HTERT RPE-1 (cell line): ENCODE measurements around the gene LRRC61.

Source experiments
- in situ Hi-C: fragments of 300-500 bp; cut with MboI; formaldehyde crosslinking; loops from 4 replicates; pipeline ENCODE4 v1.14.3; 2020; ENCODE audit warnings: low sequenced_read_pairs

The LRRC61 gene

DNA sequence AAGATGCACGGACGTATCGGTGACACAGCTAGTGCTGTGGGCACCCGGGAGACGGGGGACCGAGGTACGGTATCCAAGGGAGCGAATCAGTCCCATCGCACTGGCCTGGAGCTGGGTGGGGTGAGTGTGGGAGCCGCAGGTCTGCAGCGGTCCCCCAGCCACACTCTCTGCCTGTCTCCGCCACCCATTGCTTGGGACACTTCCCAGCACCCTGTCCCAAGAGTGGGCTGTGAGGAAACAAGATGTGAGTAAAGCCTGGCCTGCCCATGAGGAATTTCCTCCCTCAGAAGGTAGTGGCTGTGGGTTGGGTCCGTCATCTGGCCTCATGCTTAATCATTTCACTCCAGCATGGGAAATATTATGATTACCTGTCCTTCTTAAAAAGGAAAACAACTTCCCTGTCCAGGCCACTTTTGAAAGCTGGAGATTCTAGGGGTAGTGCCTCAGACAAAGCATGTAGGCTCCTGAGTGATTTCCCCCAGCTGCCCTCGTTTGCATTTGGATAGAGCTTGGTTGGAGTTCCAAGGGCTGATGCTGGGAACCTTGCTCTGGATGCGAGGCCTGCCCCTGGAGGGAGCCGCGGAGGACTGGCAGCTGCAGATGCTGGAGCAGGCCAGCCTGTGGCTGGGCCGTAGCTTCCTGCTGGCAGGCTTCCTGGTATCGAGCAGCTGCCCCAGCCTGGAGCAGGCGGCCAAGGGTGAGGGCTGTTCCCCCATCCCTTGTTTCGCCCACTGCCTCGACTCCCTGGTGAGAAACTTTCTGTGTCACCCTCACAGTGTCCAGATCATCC is 6.4 kb downstream of the LRRC61 start:
- in situ Hi-C loops = no loop called here

DNA sequence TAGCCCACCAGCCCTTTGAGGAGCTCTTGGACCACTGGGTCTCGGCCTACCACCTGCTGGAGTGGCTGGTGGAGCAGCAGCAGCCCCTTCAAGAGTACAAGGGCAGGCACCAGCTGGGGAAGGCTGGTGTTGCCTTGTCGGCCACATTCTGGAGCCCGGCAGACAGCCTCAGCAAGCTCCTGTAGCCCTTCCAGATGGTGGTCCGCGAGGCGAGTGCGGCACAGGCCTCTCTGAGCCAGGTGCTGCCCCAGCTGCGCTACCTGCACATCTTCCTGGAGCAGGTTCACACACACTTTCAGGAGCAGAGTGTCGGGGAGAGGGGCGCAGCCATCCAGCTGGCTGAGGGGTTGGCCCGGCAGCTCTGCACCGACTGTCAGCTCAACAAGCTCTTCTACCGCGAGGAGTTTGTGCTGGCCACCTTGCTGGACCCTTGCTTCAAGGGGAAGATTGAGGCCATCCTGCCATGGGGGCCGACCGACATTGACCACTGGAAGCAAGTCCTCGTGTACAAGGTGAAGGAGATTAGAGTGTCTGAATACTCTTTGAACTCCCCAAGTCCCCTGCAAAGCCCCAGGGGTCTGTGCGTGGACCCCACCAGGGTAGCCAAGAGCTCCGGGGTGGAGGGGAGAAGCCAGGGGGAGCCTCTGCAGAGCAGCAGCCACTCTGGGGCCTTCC is 7.2 kb downstream of the LRRC61 start:
- in situ Hi-C loops = no loop called here

DNA sequence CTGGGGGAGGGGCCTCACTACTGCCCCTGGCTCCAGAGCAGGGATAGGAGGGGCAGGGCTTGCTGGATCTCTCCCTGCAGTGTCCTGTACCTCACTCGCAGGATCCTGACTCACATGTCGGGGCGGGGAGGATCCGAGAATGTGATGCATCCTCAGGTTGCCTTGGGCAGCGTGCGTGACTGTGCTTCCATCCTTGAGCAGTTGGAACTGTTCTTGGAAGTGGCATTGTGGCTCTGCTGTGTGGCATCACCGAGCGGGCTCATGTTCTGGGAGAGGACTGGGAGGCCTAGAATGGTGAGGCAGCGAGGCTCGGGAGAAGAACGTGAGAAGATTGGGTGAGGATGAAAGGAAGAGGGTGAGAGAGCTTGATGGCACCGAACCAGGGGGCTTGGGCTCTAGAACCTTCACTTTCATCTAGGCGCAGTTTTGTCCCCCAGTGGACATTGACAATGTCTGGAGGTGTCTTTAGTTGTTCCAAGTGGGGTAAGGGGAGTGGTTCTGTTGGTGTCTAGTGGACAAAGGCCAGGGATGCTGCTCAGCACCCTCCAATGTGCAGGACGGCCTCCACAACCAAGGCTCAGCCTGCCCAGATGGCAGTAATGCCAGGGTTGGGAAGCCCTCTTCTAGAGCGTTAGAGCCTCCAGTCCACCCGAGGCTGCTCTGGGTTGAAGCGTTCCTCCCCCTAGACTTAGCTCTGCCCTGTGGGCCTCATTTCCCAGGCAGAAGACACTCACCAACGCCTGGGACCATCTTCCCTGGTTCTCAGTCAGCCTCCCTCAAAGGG is 9.9 kb downstream of the LRRC61 start:
- in situ Hi-C loops = no loop called here

DNA sequence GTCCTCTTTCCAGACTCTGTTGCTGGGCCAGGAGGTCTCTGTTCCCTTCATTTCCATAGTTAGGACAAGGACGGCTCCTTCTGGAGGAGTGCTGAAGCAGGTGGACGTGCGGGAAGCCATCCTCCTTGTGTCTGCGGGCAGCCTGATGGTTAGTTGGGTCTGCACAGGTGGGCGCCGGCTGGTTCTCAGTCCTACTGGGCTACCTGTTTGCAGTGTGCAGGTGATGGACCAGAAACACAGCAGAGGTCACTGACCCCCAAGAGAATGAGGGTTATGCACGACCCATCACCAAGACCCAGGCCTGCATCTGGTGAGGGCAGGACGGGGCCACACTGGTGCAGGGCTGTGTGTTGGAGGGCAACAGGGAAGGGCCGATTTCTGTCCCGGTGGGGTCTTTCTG is 10.5 kb downstream of the LRRC61 start:
- in situ Hi-C loops = no loop called here

DNA sequence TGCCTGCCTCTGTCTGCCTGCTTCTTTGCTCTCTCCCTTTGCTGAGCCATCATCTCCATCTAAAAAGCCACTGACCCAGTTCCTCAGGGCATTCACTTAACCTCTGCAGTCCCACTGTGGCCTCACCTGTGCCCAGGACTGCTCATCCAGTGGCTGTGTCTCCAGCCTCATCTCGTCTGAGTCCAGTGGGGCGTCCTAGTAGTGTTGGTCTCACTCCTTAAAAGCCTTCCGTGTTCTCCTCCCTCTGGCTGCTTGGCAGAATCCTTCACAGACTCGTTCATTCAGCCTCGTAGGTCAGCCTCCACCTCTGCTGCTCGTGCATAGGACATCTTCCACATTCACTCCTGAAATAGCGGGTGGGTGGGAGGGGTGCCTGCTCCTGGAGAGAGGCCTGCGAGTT is 11.0 kb downstream of the LRRC61 start:
- in situ Hi-C loops = no loop called here

DNA sequence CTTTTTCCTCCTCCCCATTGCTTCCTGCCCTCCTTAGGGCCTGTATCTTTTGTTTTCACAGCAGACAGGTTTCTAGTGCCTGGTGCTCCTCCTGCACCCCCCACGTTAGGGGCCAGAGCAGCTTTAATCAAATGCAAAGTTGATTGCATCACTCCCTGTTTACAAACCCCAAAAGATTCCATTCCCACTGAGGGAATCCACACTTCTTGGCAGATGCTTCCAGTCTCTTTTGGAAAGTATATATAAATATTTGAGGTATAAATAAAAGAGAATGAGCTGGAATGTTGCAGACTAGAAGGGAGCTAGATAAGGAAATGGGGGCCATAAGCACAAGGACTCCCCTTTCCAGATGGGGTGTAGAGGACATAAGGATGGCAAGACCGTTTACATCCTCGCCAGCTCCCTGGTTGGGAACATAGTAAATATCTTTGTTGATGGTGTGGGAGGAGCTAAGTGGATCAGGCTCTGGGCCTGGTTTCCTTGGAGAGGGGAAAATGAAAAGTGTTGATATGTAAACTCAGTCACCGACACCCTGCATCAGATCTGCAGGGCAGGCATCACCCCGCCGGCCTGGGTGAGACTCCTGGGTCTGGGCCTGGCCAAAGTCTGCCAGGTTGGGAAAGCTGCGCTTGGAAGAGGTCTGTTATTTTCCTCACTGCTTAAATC is 12.1 kb downstream of the LRRC61 start:
- in situ Hi-C loops = no loop called here

DNA sequence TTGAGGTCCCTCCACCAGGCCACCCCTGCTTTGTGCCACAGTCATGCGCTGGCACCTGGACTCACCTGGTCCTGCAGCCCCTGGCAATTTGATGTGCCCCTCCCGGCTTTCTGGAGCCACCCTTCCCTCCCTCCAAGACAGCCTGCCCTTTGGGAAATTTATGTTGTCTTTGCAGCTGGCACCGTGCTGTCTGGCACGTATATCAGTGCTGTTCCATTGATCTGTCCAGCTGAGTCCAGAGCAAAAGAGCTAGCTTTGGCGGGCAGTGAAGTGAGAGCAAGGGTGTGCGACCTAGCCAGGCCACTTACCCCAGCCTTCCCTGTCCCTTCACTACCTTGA is 12.6 kb downstream of the LRRC61 start:
- in situ Hi-C loops = no loop called here

DNA sequence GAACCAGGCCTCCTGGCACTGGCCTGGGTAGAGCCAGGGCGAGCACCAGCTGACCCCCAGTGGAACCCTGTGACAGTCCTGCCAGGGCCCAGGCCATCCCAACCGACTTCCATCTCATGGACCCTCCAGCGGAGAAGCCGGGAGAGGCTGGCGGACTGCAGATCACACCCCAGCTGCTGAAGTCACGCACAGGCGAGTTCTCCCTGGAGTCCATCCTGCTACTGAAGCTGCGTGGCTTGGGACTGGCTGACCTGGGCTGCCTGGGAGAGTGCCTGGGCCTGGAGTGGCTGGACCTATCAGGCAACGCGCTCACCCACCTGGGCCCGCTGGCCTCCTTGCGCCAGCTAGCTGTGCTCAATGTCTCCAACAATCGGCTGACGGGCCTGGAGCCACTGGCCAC is 13.6 kb downstream of the LRRC61 start:
- in situ Hi-C loops = no loop called here

DNA sequence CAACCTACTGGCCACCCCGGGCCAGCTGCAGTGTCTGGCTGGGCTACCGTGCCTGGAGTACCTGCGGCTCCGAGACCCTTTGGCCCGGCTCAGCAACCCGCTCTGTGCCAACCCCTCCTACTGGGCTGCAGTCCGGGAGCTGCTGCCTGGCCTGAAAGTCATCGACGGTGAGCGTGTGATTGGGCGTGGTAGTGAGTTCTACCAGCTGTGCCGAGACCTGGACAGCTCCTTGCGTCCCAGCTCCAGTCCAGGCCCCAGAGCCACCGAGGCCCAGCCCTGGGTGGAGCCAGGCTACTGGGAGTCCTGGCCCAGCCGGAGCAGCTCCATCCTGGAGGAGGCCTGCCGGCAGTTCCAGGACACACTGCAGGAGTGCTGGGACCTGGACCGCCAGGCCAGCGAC is 14.0 kb downstream of the LRRC61 start:
- in situ Hi-C loops = no loop called here

DNA sequence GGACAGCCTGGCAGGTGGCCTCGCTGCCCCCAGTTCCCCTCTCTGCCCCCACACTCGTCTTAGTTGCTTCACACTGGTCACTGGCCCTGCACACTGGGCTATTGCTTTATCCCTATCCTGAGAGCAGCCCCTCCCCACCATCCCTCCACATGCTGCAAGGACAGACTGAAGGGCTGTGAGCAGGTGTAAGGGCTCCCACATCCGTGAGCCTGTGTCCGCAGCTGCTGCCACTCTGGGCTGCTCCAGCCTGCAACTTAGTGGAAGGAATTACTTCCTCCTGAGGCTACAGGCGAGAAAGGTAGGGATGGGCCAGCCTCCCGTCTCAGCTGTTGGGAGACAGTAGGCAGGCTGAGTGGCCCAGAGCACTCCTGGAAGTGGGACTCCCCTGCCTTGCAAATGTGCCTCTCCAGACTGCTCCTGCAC is 14.5 kb downstream of the LRRC61 start:
- in situ Hi-C loops = no loop called here

DNA sequence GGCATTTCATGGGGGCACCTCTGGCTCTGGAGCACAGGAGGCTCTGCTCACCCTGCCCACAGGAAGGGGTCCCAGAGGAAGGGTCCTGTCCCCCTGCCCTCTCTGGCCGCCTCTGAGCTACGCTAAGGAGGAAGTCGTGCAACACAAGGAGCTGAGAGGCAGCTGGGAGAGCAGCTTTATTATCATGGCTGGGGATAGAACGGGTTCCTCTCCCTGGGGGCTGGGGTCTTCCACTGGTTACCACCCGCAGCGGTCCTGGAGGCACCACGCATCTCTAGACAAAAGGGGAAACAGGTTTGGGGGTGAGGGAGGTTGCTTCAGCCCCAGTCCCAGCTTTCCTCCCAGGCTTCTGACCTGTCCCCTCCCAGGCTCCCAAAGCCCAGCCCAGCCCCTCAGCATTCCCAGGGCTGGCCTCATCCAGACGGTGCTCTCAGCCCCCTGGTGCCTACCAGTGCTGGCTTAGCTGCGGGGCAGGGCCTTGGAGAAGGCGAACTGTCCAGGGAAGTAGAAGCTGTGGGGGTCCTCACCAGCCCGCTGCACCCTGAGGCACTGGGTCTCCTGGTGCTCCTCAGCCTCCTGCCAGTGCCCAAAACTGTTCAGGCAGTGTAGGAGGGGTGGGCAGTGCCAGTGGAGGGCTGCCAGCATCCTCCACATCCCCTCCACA is 15.1 kb downstream of the LRRC61 start:
- in situ Hi-C loops = no loop called here

DNA sequence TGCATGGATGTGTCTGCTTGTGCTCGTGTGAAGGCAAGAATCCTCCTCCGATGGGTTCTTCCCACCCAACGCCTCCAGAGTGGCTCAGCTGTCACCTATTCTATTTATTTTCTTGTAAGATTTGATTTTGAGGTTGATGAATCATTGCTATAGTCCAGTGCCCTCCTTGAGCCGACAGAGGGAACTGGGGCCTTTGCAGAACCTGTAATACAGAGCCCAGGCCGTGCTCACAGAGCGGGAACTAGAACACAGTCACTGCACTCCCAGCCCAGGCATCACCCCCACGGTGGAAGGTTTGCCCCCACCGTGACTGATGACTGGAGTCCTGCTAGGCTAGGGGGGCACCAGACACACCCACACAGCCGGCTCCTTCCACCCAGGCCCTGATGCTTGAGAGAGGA is 16.3 kb downstream of the LRRC61 start:
- in situ Hi-C loops = no loop called here

DNA sequence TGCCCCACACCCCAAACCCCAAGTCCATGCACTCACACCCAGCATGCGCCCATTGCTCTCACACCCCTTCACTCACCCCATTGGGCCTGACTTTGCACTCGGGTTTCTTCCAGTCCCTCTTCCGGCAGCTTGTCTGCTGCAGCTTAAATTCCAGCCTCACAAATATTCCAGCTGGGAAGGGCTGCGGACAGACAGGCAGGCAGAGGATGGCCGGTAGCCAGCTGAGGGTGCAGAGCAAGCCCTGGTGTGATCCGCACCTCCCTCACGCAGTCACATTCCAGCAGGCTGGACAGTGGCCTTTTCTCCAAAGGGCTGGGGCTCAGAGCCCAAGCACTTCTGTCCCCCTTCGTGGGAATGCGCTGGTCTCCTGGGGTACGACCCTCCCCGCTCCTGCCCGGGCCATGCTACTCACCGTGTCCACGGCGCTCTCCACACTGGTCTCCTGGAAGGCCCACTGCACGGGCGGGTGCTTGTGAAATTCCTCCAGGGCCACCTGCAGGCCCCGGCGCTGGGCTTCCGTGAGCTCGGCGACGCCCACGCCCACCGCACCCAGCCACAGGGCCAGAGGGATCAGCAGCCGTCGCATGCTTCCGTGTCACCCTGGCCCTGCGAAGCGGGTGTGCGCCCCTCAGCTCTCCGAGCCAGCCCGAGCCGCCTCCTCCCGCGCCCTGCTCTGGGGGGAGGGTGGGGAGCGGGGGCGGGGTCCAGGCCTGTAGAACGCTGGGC is 17.0 kb downstream of the LRRC61 start:
- in situ Hi-C loops = no loop called here

DNA sequence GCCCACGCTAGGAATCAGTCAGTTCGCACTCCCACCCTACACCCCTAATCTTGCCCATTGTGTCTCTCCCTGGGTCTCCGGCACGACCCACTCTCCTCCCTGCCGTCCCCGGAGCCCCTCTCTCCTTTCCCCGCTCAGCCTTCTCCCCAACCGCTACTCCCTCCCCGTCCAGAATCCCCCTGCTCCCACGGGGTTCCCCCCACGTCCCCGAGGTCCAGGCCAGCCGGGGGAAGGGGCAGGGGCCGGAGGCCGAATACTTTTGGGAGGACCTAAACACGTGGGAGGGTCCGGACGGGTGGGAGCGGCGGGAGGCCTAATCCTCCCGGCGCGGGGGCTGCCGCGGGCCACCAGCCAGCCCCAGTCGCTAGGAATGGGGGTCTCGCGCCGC is 17.7 kb downstream of the LRRC61 start:
- in situ Hi-C loops = no loop called here

DNA sequence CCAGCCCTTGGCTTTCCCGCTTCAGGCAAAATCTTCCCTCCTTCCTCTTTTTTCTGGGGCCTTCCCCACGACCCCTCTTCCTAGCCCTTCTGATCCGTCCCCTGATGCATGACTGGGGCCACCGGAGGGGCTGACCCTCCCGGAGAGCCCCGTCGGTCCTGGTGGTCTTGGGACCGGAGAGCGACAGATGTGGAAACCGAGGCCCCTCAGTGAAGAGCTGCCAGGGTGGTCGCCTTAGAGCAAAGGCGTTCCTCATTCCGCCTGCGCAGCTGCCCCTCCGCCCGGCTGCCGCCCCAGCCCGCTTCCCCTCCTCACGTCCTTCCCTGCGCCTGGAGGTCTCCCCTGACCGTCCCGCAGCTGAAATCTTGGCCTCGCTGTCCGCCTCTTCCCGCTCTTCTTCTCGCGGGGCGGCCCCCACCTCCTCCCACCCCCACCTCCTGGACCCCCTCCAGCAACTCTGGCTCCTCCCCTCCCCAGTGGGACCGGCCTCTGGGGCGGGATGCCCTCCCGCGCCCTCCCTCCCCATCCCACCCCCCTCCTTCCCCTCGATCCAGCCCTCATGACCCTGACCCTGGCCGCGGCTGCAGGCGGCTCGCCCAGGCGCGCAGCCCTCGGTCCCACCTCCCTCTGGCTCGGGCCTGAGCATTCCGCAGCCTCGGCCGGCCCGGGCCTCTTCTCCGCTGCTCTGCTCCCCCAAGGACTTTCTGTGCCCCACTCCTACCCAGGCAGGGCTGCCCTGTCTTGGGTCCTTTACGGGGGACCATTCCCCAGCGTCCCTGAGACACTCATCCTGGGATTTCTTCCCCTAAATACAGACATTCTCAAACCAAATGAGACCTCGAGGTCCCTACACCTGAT is 18.3 kb downstream of the LRRC61 start, which contains the start of gene RARRES2:
Gene RARRES2 (minus strand): TSS at position 367 of the 858 bp plus-strand sequence. CDS start 1,020 bp downstream, outside the sequence.
- in situ Hi-C loops = no loop called here

DNA sequence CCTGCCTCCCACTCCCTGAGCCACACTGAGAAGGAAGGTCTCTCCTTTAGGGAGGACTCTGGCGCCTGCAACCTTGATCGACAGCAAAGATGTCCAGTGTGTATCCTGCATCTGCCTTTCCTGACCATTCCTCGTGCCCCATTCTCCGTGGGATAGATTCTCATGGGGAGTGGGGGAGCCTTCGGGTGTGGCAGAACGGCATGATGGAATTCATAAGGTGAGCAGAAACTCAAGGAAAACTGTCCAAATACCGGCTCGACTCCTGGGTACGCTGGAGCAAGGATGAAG is 18.9 kb downstream of the LRRC61 start:
- in situ Hi-C loops = no loop called here

DNA sequence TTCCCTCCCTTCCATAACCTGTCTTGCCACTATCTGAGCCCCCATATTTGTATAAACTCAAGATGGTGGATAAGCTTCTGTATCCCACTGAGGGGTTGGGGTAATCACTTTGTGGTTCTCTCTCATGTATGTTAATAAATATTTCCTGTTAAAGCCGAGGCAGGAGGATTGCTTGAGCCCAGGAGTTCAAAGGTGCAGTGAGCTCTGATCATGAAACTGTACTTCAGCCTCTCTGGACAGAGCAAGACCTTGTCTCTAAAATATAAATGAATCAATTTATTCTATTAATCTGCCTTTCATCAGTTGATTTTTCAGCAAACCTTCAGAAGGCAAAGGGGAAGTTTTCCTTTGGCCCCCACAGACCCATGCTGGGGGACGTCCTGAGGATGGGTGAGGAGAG is 20.1 kb downstream of the LRRC61 start:
- in situ Hi-C loops = no loop called here

DNA sequence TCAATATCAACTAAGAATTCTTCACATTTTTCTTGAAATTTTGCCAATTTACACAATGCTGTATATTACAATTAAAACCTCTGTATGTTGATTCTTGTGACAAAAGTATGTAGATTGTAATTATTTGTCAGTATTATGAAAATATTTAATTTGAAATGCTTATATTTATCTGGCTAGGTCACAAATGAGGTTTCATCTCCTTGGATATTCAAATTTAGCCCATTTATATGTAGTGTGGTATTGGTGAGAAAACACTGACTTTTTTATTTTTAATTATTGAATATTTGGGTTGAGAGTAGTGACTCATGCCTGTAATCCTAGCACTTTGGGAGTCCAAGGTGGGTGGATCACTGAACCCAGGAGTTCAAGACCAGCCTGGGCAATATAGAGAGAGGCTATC is 21.1 kb downstream of the LRRC61 start:
- in situ Hi-C loops = no loop called here

DNA sequence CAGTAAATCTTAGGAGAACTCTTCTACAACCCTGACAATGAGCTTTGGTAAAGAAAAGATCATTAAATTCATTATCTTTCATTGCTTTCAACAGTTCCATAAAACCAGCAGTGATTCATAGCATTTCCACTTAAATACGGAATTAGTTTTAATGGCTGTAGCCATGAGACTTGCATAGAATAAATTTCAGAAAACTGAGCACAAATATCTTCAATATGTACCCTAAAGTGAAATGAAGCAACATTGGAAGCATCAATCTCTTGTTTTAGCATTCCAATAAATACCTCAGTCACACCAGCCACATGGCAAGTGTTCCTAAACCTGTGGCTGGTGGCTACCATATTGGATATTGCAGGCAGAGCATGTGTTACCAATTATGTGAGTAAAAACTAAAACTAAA is 21.9 kb downstream of the LRRC61 start:
- in situ Hi-C loops = no loop called here
